ENCODE results near the gene MACROD2. TPM values are rescaled to one million over a fixed set of nuclear protein-coding genes. Genes with fewer than 3 reads are reported as not detected.

The MACROD2 gene
- polyA plus RNA-seq, 1 donor (not counting 4 experiments of a cell fraction or from before 2014, with no cell fraction given) = 0.71 TPM

- Histone ChIP-seq H3K27me3 (ENCODE audit: control insufficient read depth, extremely low read depth, insufficient read depth, low read length) (no peaks in the 10 kb centered on the region), H3K4me1 (ENCODE audit: control insufficient read depth, extremely low read depth, insufficient read depth, low read length) (peaks cover 11% of the 10 kb centered on the region), H3K4me2 (ENCODE audit: control insufficient read depth, extremely low read depth, insufficient read depth, low read depth, low read length) (no peak overlapping the region), H3K9me3 (ENCODE audit: control insufficient read depth, low read depth, low read length) (no peaks in the 10 kb centered on the region), H3K27ac (ENCODE audit: control insufficient read depth, insufficient read depth, low read length) (no peak overlapping the region), H3K36me3 (ENCODE audit: control insufficient read depth in 2 of 2, extremely low read depth in 1 of 2, insufficient read depth in 2 of 2, low read length in 2 of 2) (no peaks in the 10 kb centered on the region), H3K79me2 (ENCODE audit: control insufficient read depth, insufficient read depth, low read length) (no peaks in the 10 kb centered on the region), H2AFZ (ENCODE audit: control insufficient read depth, low read length) (no peak overlapping the region), H3K9me1 (ENCODE audit: control insufficient read depth, extremely low read depth, insufficient read depth, low read length) (no peaks in the 10 kb centered on the region), H3K9ac (ENCODE audit: control insufficient read depth, extremely low read depth, insufficient read depth, low read length) (no peak overlapping the region), H3K4me3 (ENCODE audit: control insufficient read depth in 2 of 3, extremely low read depth in 1 of 3, insufficient read depth in 2 of 3, low read depth in 1 of 3, low read length in 3 of 3) (no peak overlapping the region), H4K20me1 (ENCODE audit: control insufficient read depth, extremely low read depth, insufficient read depth, low read length) (no peaks in the 10 kb centered on the region)
- no peak for DNase-seq (ENCODE audit: low read depth, low spot score)
- FAIRE-seq = no peak
- dilution Hi-C loops (cut with MboI; ENCODE audit: extremely low pct_ligation_motif_present, low sequenced_read_pairs) = loop anchor here (25.0 kb wide), 1 partner anchor 364 kb away; the partner anchor contains the start of gene FLRT3
- no peak for TF ChIP-seq CTCF (optimal IDR thresholded peaks at IDR 0.05 in 1 of 3, IDR thresholded peaks at IDR 0.05 in 1 of 3, conservative IDR thresholded peaks at IDR 0.05 in 1 of 3; ENCODE audit: extremely low read depth in 1 of 3, insufficient read depth in 2 of 3, low read length in 3 of 3)
- no peak for TF ChIP-seq EZH2 (IDR thresholded peaks at IDR 0.05; ENCODE audit: low read length)
Observed at GRCh38 chr20:14701326-14701725, 706.0 kb downstream of the MACROD2 start.

GRCh38 chr20:14706555-14706954, 711.2 kb downstream of the MACROD2 start:
- H3K27me3 ChIP-seq (ENCODE audit: control insufficient read depth, extremely low read depth, insufficient read depth, low read length) = no peaks in the 10 kb centered on the region
- H3K9me1 ChIP-seq (ENCODE audit: control insufficient read depth, extremely low read depth, insufficient read depth, low read length) = no peaks in the 10 kb centered on the region
- H3K27ac ChIP-seq (ENCODE audit: control insufficient read depth, insufficient read depth, low read length) = no peak overlapping the region
- H3K36me3 ChIP-seq (ENCODE audit: control insufficient read depth in 2 of 2, extremely low read depth in 1 of 2, insufficient read depth in 2 of 2, low read length in 2 of 2) = no peaks in the 10 kb centered on the region
- no peak for DNase-seq (ENCODE audit: low read depth, low spot score)
- no peaks in the 10 kb centered on the region for H3K79me2 ChIP-seq (ENCODE audit: control insufficient read depth, insufficient read depth, low read length)
- no peak for TF ChIP-seq EZH2 (IDR thresholded peaks at IDR 0.05; ENCODE audit: low read length)
- TF ChIP-seq CTCF (optimal IDR thresholded peaks at IDR 0.05 in 1 of 3, IDR thresholded peaks at IDR 0.05 in 1 of 3, conservative IDR thresholded peaks at IDR 0.05 in 1 of 3; ENCODE audit: extremely low read depth in 1 of 3, insufficient read depth in 2 of 3, low read length in 3 of 3) = no peak
- FAIRE-seq = no peak
- H3K4me3 ChIP-seq (ENCODE audit: control insufficient read depth in 2 of 3, extremely low read depth in 1 of 3, insufficient read depth in 2 of 3, low read depth in 1 of 3, low read length in 3 of 3) = no peak overlapping the region
- dilution Hi-C loops (cut with MboI; ENCODE audit: extremely low pct_ligation_motif_present, low sequenced_read_pairs) = loop anchor here (25.0 kb wide), 1 partner anchor 369 kb away; the partner anchor contains the start of gene FLRT3
- H3K9ac ChIP-seq (ENCODE audit: control insufficient read depth, extremely low read depth, insufficient read depth, low read length) = no peak overlapping the region
- no peak overlapping the region for H3K4me2 ChIP-seq (ENCODE audit: control insufficient read depth, extremely low read depth, insufficient read depth, low read depth, low read length)
- no peaks in the 10 kb centered on the region for H4K20me1 ChIP-seq (ENCODE audit: control insufficient read depth, extremely low read depth, insufficient read depth, low read length)
- H2AFZ ChIP-seq (ENCODE audit: control insufficient read depth, low read length) = no peak overlapping the region
- no peaks in the 10 kb centered on the region for H3K9me3 ChIP-seq (ENCODE audit: control insufficient read depth, low read depth, low read length)
- H3K4me1 ChIP-seq (ENCODE audit: control insufficient read depth, extremely low read depth, insufficient read depth, low read length) = peaks cover 21% of the 10 kb centered on the region
